ENCODE results near the gene SEZ6L2.
"Not testable (repeated sequence)": the region's sequence is repeated elsewhere in the genome, so short reads cannot be mapped to it uniquely, and the experiment has no call there.

SEZ6L2 gene

DNA sequence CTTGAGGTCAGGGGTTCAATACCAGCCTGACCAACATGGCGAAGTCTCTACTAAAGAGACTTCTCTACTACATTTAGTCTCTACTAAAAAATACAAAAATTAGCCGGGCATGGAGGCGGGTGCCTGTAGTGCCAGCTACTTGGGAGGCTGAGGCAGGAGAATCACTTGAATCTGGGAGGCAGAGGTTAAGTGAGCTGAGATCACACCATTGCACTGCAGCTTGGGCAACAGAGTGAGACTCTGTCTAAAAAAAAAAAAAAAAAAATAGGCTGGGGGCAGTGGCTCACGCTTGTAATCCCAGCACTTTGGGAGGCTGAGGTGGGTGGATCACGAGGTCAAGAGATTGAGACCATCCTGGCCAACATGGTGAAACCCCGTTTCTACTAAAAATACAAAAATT, 10.5 kb upstream of the SEZ6L2 start:
- not testable (repeated sequence) for DNase-seq

DNA sequence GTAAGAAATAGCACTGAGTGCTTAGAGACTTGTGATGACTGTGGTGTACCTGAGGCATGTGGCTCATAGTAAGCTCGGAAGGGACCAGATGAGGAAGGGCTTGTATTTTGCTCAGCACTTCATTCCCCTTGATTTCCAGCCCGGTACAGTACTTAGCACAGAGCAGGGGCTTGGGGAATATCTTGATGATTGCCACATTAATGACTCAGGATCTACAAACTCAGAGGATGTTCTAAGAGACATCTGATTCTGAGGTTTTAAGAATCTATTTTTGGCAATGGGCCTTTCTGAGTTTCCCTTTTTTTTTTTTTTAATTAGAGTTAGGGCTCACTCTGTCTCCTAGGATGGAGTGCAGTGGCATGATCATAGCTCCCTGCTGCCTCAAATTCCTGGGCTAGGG, 10.0 kb upstream of the SEZ6L2 start:
- no peak for DNase-seq

GRCh38 chr16:29908719-29909220, 9.4 kb upstream of the SEZ6L2 start:
- DNase-seq: no peak

GRCh38 chr16:29907973-29908372, 8.6 kb upstream of the SEZ6L2 start:
- DNase-seq: no peak

DNA sequence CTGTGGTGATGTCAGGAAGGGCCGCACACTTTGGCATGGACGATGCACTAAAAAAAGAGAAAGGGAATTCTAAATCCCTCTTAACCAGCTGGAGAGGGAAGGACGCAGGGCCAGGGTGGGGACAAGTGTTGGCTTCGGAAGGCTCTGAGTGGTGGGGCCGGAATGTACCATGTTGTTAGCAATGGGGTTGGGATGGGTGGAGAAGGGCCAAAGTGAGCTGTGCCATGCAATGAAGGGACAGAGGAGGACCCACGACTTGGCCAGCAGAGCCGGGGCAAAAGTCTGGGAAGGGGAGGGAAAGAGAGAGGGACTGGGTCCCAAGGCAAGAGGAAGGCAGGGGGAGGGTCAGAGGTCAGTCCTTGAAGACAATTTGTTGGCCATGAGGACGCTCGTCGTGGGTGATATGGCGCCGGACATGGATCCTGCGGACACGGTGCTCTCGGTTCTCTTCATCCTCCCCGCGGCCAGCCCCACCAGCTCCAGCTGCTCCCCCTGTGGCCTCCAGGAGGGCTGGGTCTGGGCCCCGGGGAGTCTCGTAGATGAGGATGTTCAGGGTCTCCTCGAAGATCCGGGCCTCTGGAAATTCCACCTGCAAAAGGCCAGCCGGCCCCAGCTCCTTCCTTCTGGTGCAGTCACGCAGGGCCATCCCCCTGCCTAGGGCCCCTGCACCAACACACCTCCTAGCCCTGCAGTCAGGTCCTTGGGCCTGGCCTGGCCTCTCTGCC, 7.3 kb upstream of the SEZ6L2 start:
- no peak for DNase-seq

DNA sequence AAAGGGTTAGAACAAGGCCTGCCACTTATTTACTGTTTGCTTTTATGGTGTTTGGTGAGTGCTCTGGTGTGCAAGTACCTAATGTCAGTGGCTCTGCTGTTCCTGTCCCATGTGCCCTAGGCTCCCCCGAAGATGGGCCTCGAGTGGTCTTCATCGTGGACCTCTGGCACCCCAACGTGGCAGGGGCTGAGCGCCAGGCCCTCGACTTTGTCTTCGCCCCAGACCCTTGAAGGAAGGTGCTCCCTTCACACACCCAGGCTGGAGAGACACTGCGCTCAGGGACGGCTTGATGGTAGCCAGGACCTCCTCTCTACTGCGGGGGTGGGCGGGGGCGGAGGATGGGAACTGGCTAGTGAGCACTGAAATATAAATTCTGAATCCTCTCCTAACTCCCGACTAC, 6.3 kb upstream of the SEZ6L2 start:
- no peak for DNase-seq

GRCh38 chr16:29904947-29905346, 5.6 kb upstream of the SEZ6L2 start:
- DNase-seq: no peak

- DNase-seq: no peak
Measured at GRCh38 chr16:29903590-29903989, 4.2 kb upstream of the SEZ6L2 start.

- no peak for DNase-seq
Measured at GRCh38 chr16:29901607-29901945, 2.2 kb upstream of the SEZ6L2 start.

- DNase-seq: no peak
Measured at GRCh38 chr16:29900888-29901606, 1.7 kb upstream of the SEZ6L2 start.

DNA sequence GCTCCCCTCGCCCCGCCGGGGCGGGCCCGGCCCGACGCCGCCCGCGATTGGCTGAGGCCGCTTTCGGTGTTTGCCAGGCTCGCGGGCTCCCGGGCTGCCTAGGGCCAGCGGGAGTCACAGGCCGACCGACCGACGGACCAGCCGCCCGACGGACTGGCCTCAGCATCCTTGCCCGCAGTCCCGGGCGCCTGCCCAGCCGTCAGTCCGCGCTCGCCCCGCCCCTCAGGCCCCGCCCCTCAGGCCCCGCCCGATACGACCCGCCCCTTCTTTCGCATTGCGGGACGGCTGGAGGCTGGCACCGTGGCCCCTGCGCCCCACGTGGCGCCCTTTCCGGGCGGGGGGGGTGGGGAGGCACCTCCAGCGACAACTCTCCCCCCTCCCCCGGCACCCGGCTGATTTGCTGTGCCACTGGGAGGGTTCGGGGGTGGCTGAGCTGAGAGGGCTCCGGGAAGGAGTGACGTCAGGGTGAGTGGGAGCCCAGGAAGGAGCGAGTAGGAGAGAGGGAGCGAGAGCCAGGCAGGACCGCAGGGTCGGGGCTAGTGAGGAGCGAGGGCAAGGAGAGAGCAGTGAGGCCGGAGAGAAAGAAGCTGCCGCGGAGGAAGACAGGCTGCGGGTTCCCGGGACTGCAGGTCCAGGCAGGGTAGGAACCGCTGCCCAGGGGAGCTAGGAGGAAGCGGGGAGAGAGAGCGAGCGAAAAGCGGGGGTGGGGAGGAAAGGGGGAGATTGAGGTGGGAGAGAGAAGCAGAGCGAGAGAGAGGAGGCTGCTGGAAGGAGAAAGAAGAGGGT, 945 bp upstream of the SEZ6L2 start, which contains the start of gene ASPHD1:
Gene ASPHD1, plus strand, starts transcription at position 387 of the 786 bp plus-strand sequence. CDS start 484 bp downstream, outside the sequence.
- DNase-seq: peak; percentile 74

DNA sequence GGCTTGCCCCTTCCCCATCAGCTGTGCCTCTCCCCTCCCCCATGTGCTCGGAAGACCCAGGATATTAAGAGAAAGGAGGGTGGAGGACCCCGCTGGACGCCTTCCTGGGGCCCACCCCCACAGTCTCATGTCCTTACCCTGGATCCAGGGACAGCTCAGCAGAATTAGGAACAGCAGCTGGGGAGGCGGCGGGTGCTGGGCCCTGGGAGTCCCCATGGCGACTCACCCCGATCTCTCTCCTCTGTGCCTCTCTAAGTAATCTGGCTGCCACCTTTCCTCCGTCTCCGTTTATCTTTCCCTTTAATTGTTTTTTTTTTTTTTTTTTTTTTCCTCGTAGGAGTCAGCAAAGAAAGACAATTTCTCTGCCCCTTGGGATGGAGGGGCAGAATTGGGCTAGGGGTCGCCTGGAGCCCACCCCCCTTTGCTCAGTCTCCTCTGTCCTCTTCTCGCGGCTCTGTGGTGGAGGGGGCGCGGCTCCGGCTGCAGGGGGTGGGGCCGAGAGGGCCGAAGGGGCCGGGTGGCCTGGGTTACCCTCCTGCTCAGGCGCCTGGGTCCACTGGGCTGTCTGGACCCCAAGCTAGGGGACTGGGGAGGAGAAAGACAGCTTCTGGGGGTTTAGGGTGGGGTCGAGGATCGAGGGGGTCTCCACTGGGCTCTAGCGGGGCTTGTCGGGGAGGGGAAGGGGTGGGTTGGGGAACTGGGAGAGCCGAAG, 390 bp downstream of the SEZ6L2 start:
- peak; percentile 65 for DNase-seq

DNA sequence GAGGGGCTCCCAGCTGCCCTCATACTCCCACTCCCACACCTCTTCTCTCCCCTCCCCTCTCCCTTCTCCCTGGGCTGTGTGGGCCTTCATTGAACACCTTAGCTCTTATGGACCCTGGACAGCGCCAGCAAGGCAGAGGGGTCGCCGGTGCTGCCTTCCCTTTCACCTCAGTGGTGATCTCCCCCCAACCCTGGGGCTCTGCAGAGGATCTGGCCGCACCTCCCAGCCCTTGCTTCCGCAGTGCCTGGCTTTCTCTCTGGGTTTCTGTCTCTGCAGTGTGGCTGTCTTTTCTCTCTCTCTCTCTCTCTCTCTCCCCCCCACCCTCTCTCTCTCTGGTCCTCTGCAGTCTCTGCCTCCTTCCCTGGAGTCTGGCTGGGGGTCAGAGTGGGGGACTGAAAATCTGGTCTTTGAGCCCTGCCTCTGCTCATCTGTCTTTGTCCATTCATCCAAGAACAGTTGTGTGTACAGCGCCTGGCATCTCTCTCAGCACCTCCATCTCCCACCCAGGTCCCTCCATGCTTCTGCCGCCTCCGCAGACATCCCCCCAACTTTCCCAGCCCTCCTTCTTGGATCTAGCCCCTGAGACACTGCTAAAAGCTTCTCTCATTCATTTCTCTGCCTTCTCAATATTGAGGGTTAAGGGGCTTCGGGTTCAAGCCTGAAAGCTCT, 1.1 kb downstream of the SEZ6L2 start:
- no peak for DNase-seq

- no peak for DNase-seq
Measured at GRCh38 chr16:29897333-29897732, 2.0 kb downstream of the SEZ6L2 start.

DNA sequence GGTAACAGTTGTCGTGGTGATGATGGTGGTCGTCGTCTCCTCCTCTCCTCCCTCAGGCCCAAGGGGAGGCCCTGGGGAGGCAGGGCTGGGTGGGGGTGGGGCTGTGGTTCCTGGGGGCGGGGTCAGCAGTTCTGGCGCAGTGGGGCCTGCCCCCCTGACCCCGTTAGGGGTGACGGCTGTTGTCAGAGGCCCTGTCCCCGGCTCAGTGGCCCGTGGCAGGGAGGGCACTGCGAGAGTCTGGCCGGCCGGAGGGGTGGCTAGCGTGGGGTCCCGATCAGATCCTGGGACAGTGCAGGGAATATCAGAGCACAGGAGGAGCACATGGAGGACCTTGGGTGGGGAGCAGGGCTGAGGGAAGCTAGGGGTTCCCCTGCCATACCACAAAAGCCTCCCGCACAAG, 2.5 kb downstream of the SEZ6L2 start:
- no peak for DNase-seq

DNA sequence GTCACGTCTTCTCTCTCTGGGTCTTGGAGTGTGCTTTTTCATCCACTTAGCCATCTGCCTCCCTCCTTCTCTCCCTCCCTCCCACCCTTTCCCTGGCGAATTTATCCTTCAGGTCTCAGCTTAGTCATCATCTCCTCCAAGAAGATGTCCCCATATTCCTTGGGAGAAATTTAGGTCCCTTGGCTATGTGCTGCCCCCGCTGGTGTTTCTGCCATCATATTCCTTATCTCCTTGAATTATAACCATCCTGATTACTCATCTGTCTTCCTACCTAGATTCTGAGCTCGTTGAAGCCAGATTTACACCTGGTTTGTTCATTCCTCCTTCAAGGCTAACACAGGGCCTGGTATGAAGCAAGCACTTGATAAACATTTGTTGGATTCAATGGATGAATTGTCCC, 5.0 kb downstream of the SEZ6L2 start:
- no peak for DNase-seq

DNA sequence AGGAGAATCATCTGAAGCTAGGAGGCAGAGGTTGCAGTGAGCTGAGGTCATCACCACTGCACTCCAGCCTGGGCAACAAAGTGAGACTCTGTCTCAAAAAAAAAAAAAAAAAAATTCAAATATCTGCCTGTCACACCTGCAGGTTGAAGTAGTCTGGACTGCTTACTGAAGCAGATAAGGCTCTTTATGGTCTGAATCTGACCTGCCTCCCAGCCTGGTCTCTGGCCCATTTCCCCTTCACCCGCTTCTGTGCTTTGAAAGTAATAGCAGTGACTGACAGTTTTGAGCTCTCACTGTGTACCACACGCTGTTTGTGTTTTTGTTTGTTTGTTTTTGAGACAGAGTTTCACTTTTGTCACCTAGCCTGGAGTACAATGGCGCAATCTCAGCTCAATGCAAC, 5.8 kb downstream of the SEZ6L2 start:
- no peak for DNase-seq

- no peak for DNase-seq
Measured at GRCh38 chr16:29892458-29892813, 6.9 kb downstream of the SEZ6L2 start.

DNA sequence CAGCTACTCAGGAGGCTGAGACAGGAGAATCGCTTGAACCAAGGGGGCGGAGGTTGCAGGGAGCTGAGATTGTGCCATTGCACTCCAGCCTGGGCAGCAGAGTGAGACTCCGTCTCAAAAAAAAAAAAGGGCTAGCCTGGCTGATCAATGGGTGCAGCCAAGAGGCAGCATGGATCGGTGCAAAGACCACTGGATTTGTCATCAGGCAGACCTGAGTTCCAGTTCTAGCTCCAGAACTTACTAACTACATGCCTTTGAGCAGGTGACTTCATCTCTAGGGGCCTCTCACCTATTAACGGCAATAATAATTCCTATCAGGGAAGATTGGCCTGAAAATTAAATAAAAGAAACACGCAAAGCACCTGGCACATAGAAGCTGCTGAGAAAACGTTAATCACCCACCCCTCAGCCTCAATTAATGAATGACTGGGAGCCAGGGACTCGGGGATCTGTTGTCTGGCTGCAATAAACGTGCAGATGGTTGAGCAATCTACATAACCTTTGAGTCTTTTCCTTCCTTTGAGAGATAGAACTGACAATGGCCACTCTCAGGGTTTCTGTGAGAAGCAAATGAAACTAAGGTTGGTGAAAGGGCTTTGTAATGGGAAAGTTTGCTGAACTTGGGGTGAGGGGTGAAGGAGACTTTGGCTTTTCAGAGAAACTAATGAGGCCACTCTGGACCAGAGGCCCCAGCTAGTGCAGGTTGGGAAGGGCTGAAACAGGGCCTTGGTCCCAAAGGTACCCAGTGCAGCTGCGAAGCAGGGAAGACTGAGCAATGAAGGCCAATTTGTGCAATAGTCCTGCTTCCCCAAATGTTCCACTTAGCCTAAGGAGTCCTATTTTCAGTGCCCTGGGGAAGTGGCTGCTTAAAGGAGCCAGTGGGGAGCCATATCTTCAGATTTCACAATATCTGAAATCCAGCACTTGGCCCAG, 7.6 kb downstream of the SEZ6L2 start:
- DNase-seq: no peak

GRCh38 chr16:29889372-29889771, 10.0 kb downstream of the SEZ6L2 start:
- not testable (repeated sequence) for DNase-seq

- DNase-seq: no peak
Measured at GRCh38 chr16:29883987-29884386, 15.4 kb downstream of the SEZ6L2 start.

Data from DMS79 (cell line).